Hypothalamus (tissue), 51 donors: ENCODE results near the gene GARIN5B.

Experiments used
- DNase-seq, 51 donors: peaks; one replicate each; lab custom pipeline; 2025; lab: John Stamatoyannopoulos, UW

GARIN5B gene

GRCh38 chr19:55372316-55373081 is 9.4 kb upstream of the GARIN5B start:
- no peak for DNase-seq

- DNase-seq: no peak
Measured at GRCh38 chr19:55370305-55370988, 7.4 kb upstream of the GARIN5B start, which contains the start of gene IL11. TSS of gene IL11 (minus strand) at chr19:55370463. CDS start at chr19:55370310, 153 bp downstream.

- peak in 2 of 51 donors; percentile 9 to 20 for DNase-seq
Measured at GRCh38 chr19:55369653-55370304, 6.7 kb upstream of the GARIN5B start.

- DNase-seq: no peak
Measured at GRCh38 chr19:55368701-55369563, 5.9 kb upstream of the GARIN5B start.

- no peak for DNase-seq
Measured at GRCh38 chr19:55368106-55368505, 5.0 kb upstream of the GARIN5B start.

- no peak for DNase-seq
Measured at GRCh38 chr19:55366790-55367189, 3.7 kb upstream of the GARIN5B start.

- DNase-seq: peak in 1 of 51 donors; percentile 25
Measured at GRCh38 chr19:55365964-55366363, 2.9 kb upstream of the GARIN5B start.

GRCh38 chr19:55365245-55365644 is 2.2 kb upstream of the GARIN5B start:
- DNase-seq: no peak

- no peak for DNase-seq
Measured at GRCh38 chr19:55362174-55362989, 678 bp downstream of the GARIN5B start.

GRCh38 chr19:55360902-55361301 is 2.2 kb downstream of the GARIN5B start:
- DNase-seq: no peak

GRCh38 chr19:55358943-55359908 is 3.8 kb downstream of the GARIN5B start:
- DNase-seq: no peak

GRCh38 chr19:55358493-55358892 is 4.6 kb downstream of the GARIN5B start:
- no peak for DNase-seq

- DNase-seq: no peak
Measured at GRCh38 chr19:55355213-55355821, 7.7 kb downstream of the GARIN5B start.

GRCh38 chr19:55354698-55355212 is 8.3 kb downstream of the GARIN5B start, which contains the start of gene COX6B2:
TSS of gene COX6B2 (minus strand) at chr19:55354719. CDS start at chr19:55354521, 198 bp downstream.
- no peak for DNase-seq

- DNase-seq: peak in 9 of 51 donors; percentile 6 to 58 (median 21)
Measured at GRCh38 chr19:55353803-55354697, 9.0 kb downstream of the GARIN5B start.

- no peak for DNase-seq
Measured at GRCh38 chr19:55353356-55353802, 9.7 kb downstream of the GARIN5B start.
